ACC112 (cell line): Measurements from ENCODE around the gene HOXB6.

ENCODE experiments used
- H2AFZ ChIP-seq: fragments of 200-600 bp; sonication (generic); one replicate; pipeline ENCODE4 v1.6.0; 2017; ENCODE audit warnings: antibody characterized with exemption, low read length; ENCODE audit not compliant: unreplicated experiment
- H3K27ac ChIP-seq: fragments of 200-600 bp; sonication (generic); 2 replicates; pipeline ENCODE4 v1.5.1; 2014; ENCODE audit warnings: low read depth, mild to moderate bottlenecking, antibody characterized with exemption, low read length, moderate library complexity
- H3K27me3 ChIP-seq: fragments of 200-600 bp; sonication (generic); 2 replicates; pipeline ENCODE4 v1.6.1; 2014; ENCODE audit warnings: mild to moderate bottlenecking, antibody characterized with exemption, low read length, moderate library complexity, mixed read lengths; ENCODE audit not compliant: insufficient read depth
- H3K36me3 ChIP-seq: fragments of 200-600 bp; sonication (generic); 2 replicates; pipeline ENCODE4 v1.6.1; 2016; ENCODE audit warnings: mild to moderate bottlenecking, antibody characterized with exemption, low read length, moderate library complexity, mixed read lengths; ENCODE audit not compliant: insufficient read depth
- H3K4me1 ChIP-seq: fragments of 200-600 bp; sonication (generic); one replicate; pipeline ENCODE4 v1.6.1; 2016; ENCODE audit warnings: low read length, mixed read lengths; ENCODE audit not compliant: insufficient read depth, unreplicated experiment, control insufficient read depth
- H3K4me3 ChIP-seq: fragments of 200-600 bp; sonication (generic); 2 replicates; pipeline ENCODE4 v1.5.1; 2014; ENCODE audit warnings: mild to moderate bottlenecking, low read depth, low read length
- H3K79me2 ChIP-seq: fragments of 200-600 bp; sonication (generic); one replicate; pipeline ENCODE4 v1.6.0; 2016; ENCODE audit warnings: low read length; ENCODE audit not compliant: control insufficient read depth, unreplicated experiment, insufficient read depth

The HOXB6 gene

DNA sequence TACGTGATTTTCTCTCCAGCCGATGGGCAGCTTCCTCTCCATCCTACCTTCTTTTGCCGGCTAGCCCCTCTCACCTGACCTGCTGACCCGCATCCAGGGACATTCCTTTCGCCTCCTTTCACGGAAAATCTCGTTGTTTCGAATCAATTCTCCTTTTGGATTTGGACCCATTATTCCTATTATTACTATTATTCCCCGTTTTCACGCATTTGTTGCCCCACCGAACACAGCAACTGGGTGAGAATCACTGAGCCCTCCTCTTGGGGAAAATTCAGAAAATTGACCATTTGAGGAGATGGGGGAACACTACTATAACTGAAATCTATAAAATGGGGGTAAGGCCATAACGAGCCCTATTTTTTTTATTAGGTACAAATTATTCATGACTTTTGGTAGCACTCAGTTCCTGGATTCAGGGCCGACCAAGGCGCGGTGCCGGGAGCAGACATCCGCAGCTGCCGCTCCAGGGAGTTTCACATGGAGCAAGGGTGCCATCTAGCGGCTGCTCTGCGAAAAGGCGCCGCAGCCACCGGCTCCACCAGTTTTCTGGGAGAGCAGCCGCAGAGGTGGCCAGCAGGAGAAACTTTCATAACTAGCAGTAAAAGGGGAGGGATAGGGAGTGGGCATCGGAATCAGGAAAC, 13.6 kb upstream of the HOXB6 start:
- no peaks in the 10 kb centered on the region for H3K36me3 ChIP-seq
- no peak overlapping the region for H2AFZ ChIP-seq
- no peak overlapping the region for H3K4me3 ChIP-seq
- peaks cover 99% of the 10 kb centered on the region for H3K27me3 ChIP-seq
- H3K4me1 ChIP-seq, result no peaks in the 10 kb centered on the region
- no peaks in the 10 kb centered on the region for H3K79me2 ChIP-seq
- H3K27ac ChIP-seq, result no peak overlapping the region

GRCh38 chr17:48617471-48618255, 12.9 kb upstream of the HOXB6 start:
- Histone ChIP-seq H3K36me3 (no peaks in the 10 kb centered on the region), H3K27ac (no peak overlapping the region), H3K27me3 (peaks cover 99% of the 10 kb centered on the region), H3K79me2 (no peaks in the 10 kb centered on the region), H2AFZ (no peak overlapping the region), H3K4me3 (no peak overlapping the region), H3K4me1 (no peaks in the 10 kb centered on the region)

DNA sequence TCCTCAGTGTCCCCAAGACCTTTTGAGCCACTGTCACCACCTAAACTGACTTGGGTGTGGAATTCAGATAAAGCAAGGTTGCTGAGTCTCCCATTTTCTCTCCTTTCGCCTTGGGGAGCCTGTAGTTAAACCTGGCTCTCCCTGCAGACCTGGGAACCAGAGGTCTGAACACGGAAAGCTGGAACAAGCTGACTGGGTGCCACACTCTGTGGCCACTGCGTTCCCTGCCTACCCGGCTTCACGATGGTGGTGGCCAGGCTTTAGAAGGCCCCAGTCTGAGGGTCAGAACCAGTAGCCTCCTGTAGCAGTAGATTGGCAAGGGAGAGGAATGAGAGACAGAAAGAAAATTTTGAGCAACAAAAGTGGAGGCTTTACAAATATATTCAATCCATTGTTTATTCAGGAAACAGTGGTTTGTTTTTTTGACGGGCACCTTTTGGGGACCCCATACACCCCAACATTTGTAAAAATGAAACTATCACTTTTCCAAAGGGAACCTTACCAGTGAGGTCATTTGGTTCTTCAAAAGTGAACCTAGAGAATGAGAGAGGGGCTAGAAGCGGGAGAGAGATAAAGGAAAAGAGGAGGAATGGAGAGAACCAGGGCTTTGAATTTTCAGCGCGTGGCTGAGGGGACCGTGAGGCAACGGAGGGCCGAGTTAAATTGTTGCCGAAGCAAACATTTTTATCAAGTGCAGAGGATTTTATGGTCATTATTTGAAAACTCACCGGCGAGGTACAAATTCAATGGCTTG, 12.1 kb upstream of the HOXB6 start:
- Histone ChIP-seq H3K4me3 (no peak overlapping the region), H2AFZ (no peak overlapping the region), H3K79me2 (no peaks in the 10 kb centered on the region), H3K36me3 (no peaks in the 10 kb centered on the region), H3K27ac (no peak overlapping the region), H3K4me1 (no peaks in the 10 kb centered on the region), H3K27me3 (peaks cover 99% of the 10 kb centered on the region)

DNA sequence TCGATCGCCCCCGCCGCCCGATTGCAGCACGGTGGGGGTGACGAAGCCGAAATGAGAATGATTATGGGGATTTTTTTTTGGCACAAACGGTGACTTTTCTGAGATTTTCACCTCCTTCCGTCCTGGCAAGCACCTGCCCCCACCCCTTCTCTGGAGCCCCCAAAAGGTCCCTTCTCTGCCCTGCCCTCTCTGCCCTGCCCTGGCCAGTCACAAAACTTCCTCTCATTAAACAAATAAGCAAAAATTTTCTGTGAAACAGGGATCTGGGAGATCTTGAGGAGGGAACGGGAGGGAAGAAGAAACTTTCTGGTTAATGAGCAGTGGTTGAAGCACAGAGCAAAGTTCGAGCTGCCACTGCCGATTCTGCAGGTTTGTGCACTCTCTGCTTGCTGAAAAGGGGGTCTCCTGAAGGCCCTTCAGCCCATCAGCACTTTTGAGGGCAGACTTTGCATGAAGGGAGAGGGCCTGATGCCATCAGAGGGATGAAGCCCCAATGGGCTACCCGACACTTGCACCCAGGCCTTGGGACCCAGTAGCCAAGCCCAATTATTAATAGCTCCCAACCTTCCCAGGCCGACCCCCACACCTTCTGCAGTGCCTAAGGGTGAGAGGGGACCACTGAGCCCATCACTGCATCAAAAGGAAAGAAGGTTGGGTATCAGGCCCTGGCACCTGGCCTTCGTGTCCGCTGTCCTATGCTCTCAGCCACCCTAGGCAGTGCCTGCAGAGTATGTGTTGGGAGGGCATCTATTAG, 11.4 kb upstream of the HOXB6 start:
- H3K36me3 ChIP-seq, result no peaks in the 10 kb centered on the region
- H2AFZ ChIP-seq, result no peak overlapping the region
- H3K4me3 ChIP-seq, result no peak overlapping the region
- no peaks in the 10 kb centered on the region for H3K4me1 ChIP-seq
- no peaks in the 10 kb centered on the region for H3K79me2 ChIP-seq
- H3K27ac ChIP-seq, result no peak overlapping the region
- H3K27me3 ChIP-seq, result peaks cover 99% of the 10 kb centered on the region

DNA sequence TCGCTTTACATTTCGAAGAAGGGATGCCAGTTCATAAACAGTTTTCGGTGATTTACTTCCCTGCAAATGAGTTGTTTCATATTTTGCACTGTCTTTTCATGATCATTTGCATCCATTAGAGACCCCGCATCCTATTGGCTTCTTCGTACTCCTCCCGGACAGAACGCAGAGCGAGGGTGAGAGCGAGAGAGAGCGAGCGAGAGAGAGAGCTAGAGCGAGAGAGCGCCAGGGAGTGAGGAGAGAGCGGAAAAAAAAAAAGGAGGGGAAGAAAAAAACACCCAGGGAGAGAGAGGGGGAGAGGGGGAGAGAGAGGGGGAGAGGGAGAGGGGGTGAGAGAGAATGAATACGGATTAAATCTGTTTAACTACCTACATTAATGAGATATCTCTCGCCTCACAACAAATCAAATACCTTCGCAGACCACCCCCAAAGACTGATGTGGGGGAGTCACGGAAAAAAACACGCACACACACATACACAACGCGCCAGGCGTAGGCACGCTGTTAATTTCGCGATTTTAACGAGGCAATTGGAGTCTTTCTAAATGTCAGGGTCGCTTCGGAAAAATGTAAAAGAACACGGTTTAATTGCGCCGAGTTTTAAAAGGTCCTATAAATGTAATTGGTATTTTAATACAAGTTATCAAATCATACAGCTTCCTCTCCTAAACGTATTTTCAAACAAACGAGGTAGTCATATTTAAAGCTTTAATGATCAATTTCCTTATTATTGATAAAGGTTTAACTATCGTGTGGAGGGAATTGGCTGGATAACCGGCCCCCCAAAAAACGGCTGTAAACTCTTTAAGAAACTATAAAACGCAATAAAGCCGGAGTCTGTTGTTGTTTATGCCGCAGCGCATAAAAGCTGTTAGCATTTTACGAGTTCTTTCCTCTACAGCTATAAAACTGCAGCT, 10.5 kb upstream of the HOXB6 start, which contains the start of gene HOXB8:
Gene HOXB8 (minus strand): TSS at position 246 of the 916 bp plus-strand sequence. CDS start 588 bp downstream, outside the sequence.
- H3K79me2 ChIP-seq, result no peaks in the 10 kb centered on the region
- H3K27ac ChIP-seq, result no peak within 1 kb of the TSS
- peaks cover 99% of the 10 kb centered on the region for H3K27me3 ChIP-seq
- H2AFZ ChIP-seq, result no peak within 1 kb of the TSS
- H3K36me3 ChIP-seq, result no peaks in the 10 kb centered on the region
- H3K4me3 ChIP-seq, result no peak within 1 kb of the TSS
- H3K4me1 ChIP-seq, result no peaks in the 10 kb centered on the region

DNA sequence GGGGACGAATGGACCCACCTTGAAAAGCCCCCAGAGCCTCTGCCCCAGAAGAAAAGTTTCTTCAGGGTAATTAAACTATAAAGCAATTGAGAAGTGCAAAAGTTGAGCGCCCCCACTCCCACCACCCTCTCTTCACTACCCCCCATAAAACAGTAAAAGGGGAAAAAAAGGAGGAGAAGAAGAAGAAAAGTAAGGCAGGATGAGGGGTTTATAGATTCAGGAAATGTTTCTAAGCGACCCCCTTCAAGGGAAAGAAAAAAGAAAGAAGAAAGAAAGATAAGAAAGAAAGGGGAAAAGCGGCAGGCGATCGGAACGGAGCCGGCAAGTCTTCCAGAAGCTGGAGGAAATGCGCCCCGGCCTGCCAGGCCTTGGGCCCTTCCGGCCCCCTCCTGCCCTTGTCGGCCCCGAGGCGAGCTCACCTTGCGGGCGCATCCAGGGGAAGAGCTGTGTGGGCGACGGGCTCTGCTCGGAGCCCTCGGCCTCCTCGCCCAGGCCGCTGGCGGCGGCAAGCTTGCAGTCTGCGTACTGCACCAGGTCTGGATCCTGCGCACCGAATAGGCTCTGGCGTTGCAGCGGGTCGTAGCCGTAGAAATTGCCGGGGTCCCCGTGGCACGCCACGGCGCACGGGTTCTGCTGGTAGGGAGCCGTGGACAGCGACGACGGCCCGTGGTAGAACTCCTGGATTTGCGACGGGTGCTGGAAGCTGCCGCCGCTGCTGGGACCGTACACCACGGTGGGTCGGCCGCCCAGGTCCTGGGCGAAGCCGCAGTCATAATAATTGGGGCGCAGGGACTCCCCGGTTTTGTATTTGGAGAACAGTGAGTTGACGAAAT, 9.3 kb upstream of the HOXB6 start:
- H3K27ac ChIP-seq, result no peak overlapping the region
- no peaks in the 10 kb centered on the region for H3K36me3 ChIP-seq
- peaks cover 99% of the 10 kb centered on the region for H3K27me3 ChIP-seq
- H3K4me1 ChIP-seq, result no peaks in the 10 kb centered on the region
- H3K4me3 ChIP-seq, result no peak overlapping the region
- H2AFZ ChIP-seq, result no peak overlapping the region
- no peaks in the 10 kb centered on the region for H3K79me2 ChIP-seq

- Histone ChIP-seq H3K4me1 (no peaks in the 10 kb centered on the region), H2AFZ (no peak overlapping the region), H3K4me3 (peak overlapping the region; percentile 25; the same call in 1 of the 2 replicates), H3K27ac (no peak overlapping the region), H3K36me3 (no peaks in the 10 kb centered on the region), H3K79me2 (no peaks in the 10 kb centered on the region), H3K27me3 (peaks cover 99% of the 10 kb centered on the region)
These were observed 8.3 kb upstream of the HOXB6 start for GRCh38 chr17:48612854-48613691.

- Histone ChIP-seq H3K36me3 (no peaks in the 10 kb centered on the region), H3K79me2 (no peaks in the 10 kb centered on the region), H2AFZ (no peak overlapping the region), H3K27ac (no peak overlapping the region), H3K4me1 (no peaks in the 10 kb centered on the region), H3K4me3 (no peak overlapping the region), H3K27me3 (peaks cover 98% of the 10 kb centered on the region)
These were observed 7.7 kb upstream of the HOXB6 start for GRCh38 chr17:48612456-48612853.
